Measurements from ENCODE around the gene BMPER.

The BMPER gene

GRCh38 chr7:33923440-33924229, 18.3 kb downstream of the BMPER start:
- DNase-seq (ENCODE audit: low spot score), result no peak

DNA sequence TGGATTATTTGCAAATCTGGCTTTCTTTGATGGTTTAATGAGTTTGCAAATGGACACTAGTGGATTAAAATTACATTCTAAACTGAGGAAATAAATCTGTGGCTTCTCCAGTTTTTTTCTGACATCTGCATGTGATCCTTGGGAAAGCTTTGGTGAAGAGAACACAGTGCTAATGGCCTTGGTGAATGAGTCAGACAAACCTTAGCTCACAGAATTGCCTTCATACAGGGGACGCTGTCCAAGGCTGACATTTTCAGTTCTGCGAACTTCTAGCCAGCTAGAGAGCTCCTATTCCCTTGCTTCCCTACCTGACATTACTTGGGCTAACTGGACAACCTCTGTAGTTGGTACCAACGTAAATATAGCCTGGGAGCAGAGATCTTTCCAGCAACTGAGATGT, 21.2 kb downstream of the BMPER start:
- no peak for DNase-seq (ENCODE audit: low spot score)

- DNase-seq (ENCODE audit: low spot score), result no peak
Measured at GRCh38 chr7:33928986-33929385, 23.6 kb downstream of the BMPER start.

GRCh38 chr7:33932221-33932620, 26.9 kb downstream of the BMPER start:
- DNase-seq (ENCODE audit: low spot score), result peak; percentile 8

DNA sequence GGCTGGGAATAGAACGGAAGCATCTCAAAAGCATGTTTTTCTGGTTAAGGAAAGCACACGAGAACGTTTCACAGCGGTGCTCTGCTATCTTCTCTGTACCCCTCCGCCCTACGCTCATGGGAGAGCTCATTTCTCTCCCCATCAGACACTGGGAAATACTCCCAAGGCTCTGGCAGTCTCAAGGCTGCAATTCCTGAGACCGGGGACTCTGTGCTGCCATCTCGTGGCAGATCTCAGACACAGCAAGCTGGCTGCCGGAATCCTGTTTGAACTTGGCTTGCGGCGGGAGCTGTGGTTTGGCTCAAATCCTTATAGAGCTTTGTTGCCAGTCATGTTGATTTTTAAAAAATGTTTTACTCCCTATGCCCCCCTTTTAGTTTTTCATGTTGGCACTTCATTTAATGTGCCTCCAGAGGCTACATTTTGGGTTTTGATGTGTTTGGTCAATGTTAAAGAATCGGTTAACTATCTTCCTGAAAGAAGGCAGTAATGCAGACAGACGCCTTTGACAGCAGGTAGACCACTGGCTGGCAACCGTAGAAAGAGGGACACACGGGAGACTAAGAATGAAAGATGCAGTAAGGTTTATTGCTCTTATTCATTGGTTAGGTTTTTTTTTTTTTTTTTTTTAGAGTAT, 27.6 kb downstream of the BMPER start:
- DNase-seq (ENCODE audit: low spot score), result peak; percentile 87

- DNase-seq (ENCODE audit: low spot score), result no peak
Measured at GRCh38 chr7:33933611-33934281, 28.4 kb downstream of the BMPER start.

DNA sequence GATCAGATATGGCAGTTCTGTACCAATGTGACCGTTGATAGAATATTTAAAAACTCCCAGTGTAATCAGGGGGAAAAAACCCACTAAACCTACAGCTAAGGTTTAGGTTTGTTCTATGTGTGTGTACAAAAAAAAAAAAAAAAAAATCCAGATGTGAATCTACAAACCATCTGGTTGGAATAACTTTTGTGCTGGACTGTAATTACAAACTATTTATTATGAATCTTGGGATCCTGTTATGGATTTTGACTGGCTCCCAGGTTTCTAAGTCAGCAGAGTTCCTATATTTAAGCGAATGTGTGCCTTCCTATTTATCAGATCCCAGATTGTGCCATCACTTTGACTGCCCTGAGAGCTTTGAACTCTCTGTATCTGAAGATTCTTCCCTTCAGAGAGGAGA, 29.1 kb downstream of the BMPER start:
- DNase-seq (ENCODE audit: low spot score), result no peak

- DNase-seq (ENCODE audit: low spot score), result no peak
Measured at GRCh38 chr7:33936503-33936902, 31.2 kb downstream of the BMPER start.

- DNase-seq (ENCODE audit: low spot score), result no peak
Measured at GRCh38 chr7:33937871-33938270, 32.5 kb downstream of the BMPER start.

GRCh38 chr7:33939121-33939520, 33.8 kb downstream of the BMPER start:
- DNase-seq (ENCODE audit: low spot score), result no peak

GRCh38 chr7:33940503-33940902, 35.2 kb downstream of the BMPER start:
- no peak for DNase-seq (ENCODE audit: low spot score)

DNA sequence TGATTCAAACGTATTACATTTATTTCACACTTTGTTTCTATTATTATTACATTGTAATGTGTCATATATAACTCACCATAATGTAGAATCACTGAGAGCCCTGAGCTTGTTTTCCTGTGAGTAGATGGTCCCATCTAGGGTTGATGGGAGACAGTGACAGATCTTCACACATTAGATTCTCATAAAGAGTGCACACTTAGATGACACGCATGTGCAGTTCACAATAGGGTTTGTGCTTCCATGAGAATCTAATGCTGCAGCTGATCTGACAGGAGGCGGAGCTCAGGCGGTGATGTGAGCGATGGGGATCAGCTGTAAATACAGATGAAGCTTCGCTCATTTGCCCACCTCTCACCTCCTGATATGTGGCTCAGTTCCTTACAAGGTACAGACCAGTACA, 36.1 kb downstream of the BMPER start:
- DNase-seq (ENCODE audit: low spot score), result no peak

DNA sequence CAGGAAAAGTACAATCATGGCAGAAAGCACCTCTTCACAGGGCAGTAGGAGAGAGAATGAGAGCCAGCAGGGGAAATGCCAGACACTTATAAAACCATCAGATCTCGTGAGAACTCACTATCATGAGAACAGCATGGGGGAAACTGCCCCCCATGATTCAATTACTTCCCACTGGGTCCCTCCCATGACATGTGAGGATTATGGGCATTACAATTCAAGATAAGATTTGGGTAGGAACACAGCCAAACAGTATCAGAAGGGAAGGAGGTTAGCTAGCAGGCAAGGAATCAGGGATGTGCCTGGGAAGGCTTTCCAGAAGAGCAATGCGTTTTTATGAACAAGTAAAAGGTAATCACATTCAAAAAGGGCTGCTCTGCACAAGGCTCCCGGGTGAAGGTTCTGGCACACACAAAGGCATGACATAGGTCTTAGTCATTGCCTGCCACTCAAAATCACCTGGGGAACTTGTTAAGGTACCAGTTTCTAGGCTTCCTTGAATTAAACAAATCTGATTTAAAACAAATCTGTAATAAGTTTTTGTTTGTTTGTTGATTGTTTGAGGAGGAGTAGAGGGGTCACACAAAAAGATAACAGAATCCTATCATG, 40.9 kb downstream of the BMPER start:
- no peak for DNase-seq (ENCODE audit: low spot score)

DNA sequence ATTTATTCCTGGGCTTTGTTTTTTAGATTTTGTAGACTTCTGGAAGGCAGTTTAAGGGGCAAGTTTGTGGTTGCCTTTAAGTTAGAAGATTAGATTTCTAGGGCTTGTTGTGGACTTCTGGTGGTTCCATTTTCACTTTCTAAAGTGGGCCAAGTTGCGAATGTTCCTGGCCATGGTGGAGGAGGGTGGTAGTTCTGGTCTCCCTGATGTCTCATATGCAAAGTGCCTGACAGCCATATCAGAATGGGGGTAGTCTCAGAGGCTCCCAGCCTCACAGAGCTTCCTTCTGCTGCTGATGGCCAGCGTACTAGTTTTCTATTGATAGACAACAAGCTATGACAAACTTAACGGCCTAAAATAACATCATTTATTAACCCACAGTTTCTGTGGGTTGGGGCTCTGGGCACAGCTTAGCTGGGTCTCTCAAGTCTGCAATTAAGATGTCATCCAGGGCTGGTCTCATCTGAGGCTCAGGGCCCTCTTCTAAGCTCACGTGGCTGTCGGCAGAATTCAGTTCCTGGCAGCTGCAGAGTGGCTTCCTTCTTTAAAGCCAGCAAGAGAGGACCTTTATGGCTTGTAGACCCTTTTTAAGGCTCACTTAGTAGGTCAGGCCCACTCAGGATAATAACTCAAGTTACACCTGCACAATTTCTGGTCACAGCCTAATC, 44.8 kb downstream of the BMPER start:
- no peak for DNase-seq (ENCODE audit: low spot score)

DNA sequence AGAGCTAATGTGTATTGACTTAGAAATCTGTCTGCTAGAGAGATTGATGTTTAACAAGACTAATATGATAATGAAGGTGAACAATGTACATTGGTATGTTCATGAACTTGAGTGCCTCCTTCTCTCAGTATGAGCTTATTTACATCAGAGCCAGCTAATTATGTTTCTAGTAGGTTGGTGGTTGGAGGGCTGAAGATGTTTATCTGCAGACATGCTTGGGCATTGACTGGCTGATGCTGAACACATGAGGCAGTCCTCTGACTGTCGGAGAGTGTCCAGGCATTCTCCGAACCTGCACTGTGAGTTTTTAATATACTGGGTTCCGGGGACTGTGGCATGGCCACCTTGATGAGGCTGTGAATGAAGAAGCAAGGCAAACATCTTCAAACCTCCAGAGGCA, 47.5 kb downstream of the BMPER start:
- no peak for DNase-seq (ENCODE audit: low spot score)

DNA sequence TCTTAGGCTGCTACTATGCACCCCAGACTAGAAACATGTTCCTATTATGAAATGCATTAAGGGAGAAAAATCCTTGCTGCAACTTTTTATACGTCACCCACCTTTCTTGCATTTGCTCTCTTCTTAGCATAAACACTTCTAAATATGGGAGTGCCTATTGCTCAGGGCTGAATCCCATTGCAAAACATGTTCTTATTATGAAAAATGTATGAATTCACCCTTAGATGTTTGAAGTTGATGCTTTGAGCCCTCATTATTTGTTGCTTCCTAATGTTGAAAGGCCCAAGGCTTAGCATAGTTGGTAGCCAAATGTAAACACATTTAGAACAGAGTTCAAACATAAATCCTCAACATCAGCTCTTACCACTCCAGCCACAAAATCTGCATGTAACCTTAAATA, 52.8 kb downstream of the BMPER start:
- DNase-seq (ENCODE audit: low spot score), result no peak

- no peak for DNase-seq (ENCODE audit: low spot score)
Measured at GRCh38 chr7:33959676-33960075, 54.3 kb downstream of the BMPER start.

DNA sequence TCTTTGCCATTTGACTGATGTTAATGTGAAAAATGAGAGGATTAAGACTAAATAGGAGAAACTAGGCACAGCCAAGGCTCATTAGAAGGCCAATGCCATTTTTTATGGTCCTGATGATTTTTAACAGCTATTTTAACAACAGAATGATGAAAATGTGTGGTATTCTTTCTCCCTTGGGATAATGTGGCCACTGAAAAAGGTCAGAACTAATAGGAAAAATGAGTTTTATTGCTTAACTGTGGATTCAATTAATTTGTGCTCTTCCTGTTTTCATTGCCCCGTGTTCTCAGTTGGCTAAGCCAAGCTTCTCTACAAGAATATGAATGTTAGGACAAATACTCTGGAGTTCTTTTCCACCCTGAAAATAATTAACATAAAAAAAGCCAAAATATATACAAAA, 56.6 kb downstream of the BMPER start:
- no peak for DNase-seq (ENCODE audit: low spot score)

GRCh38 chr7:33964417-33965182, 59.3 kb downstream of the BMPER start:
- DNase-seq (ENCODE audit: low spot score), result no peak

DNA sequence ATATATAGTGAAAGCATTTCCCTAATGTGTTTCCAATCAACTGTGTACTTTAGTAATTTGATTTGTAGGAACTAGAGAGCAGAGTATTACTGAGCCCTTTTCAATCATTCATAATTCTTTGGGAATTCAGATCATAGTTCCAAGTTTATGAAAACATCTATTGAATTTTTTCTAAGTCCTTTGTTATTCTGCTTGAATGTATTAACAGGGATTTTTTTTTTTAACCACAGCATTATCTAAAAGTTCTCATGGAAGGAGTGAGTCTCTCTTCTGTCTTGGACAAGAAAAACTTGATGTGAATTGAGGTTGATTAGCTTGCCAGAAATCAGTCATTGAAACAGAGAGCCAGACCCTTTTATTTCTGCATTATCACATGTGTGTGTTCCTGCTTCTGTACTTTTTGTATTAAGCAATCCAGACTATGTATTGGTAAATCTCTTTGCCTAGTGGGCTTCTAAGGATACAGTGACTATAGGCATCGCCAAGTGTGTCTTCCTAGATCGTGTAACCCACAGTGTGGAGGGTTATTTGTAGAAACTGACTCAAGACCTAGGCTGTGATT, 59.9 kb downstream of the BMPER start:
- no peak for DNase-seq (ENCODE audit: low spot score)

- DNase-seq (ENCODE audit: low spot score), result no peak
Measured at GRCh38 chr7:33968591-33968990, 63.3 kb downstream of the BMPER start.
